Upper lobe of left lung (tissue), 6 donors: ENCODE data around the gene TXNRD1. TPM values are rescaled to one million over a fixed set of nuclear protein-coding genes. Genes with fewer than 3 reads are reported as not detected.

Experiments
- ATAC-seq, 2 donors: fragments of 200-7000 bp; cut with Tn5 transposase; one replicate each; pipeline ENCODE4 v1.9.1; 2022; ENCODE audit warnings: mild to moderate bottlenecking in 2 of 2, moderate library complexity in 2 of 2; ENCODE audit not compliant: low FRiP score in 2 of 2
- DNase-seq, 2 donors: peaks; one replicate each; pipeline ENCODE4 v3.0.0-alpha.2; 2019 to 2020
- H3K27ac ChIP-seq, 4 donors: fragments of 200-600 bp; sonication (generic); one replicate each; pipeline ENCODE4 v1.5.1; 2016 to 2019
- H3K27me3 ChIP-seq, 4 donors: fragments of 200-600 bp; sonication (generic); one replicate each; pipeline ENCODE4 v1.5.1; 2017 to 2019
- H3K36me3 ChIP-seq, 4 donors: fragments of 200-600 bp; sonication (generic); one replicate each; pipeline ENCODE4 v1.5.1; 2016 to 2019
- H3K4me1 ChIP-seq, 4 donors: fragments of 200-600 bp; sonication (generic); one replicate each; pipeline ENCODE4 v1.5.1; 2018 to 2019
- H3K4me3 ChIP-seq, 4 donors: fragments of 200-600 bp; sonication (generic); one replicate each; pipeline ENCODE4 v1.5.1; 2017 to 2019; ENCODE audit warnings: mild to moderate bottlenecking in 2 of 4, moderate library complexity in 1 of 4
- H3K9me3 ChIP-seq, 4 donors: fragments of 200-600 bp; sonication (generic); one replicate each; pipeline ENCODE4 v1.5.1; 2018 to 2019
- EP300 ChIP-seq, 4 donors: sonication (generic); formaldehyde crosslinking; IDR thresholded peaks; one replicate each; pipeline ENCODE4 v1.5.1; 2017; ENCODE audit warnings: antibody characterized with exemption in 4 of 4, control low read depth in 2 of 4
- POLR2A ChIP-seq, 4 donors: fragments of 450-650 bp; IDR thresholded peaks; one replicate each; pipeline ENCODE4 v1.5.1; 2016 to 2017; ENCODE audit warnings: antibody characterized with exemption in 4 of 4, mild to moderate bottlenecking in 2 of 4
- POLR2AphosphoS5 ChIP-seq, 2 donors: sonication (generic); formaldehyde crosslinking; IDR thresholded peaks; one replicate each; pipeline ENCODE4 v1.5.1; 2017; ENCODE audit warnings: antibody characterized with exemption in 2 of 2
- WGBS, 2 donors: methylation state at CpG; one replicate each; pipeline ENCODE4 v1.1.5; 2017 to 2018; 5-methylcytosine and 5-hydroxymethylcytosine counted together
- total RNA-seq, 6 donors: library from RNA; depleted of rRNA in 4 of 6; stranded (reverse); fragments of >200 nt in 4 of 6; gene quantifications; one replicate each; pipeline versions ENCODE4 v1.1.0 to v1.2.1, GENCODE V29; 2016 to 2021
- TF ChIP-seq, protein P1 (sequence below), 6 experiments: fragments of 450-650 bp in 4 of 6; fragments of 200-600 bp in 2 of 6; sonication (generic) in 2 of 6; IDR thresholded peaks; one replicate each; pipeline ENCODE4 v1.5.1; 2016 to 2019; ENCODE audit warnings: antibody characterized with exemption in 6 of 6
- donor health status: DM: no; HTN: no; CAD: no; lungs with moderate emphysema.
- donor health status: DM: no; HTN: yes; CAD: no; lungs with severe emphysema.

TXNRD1 gene
- total RNA-seq, 6 donors from 2014 or later = 124 to 381 (median 162) TPM

DNA sequence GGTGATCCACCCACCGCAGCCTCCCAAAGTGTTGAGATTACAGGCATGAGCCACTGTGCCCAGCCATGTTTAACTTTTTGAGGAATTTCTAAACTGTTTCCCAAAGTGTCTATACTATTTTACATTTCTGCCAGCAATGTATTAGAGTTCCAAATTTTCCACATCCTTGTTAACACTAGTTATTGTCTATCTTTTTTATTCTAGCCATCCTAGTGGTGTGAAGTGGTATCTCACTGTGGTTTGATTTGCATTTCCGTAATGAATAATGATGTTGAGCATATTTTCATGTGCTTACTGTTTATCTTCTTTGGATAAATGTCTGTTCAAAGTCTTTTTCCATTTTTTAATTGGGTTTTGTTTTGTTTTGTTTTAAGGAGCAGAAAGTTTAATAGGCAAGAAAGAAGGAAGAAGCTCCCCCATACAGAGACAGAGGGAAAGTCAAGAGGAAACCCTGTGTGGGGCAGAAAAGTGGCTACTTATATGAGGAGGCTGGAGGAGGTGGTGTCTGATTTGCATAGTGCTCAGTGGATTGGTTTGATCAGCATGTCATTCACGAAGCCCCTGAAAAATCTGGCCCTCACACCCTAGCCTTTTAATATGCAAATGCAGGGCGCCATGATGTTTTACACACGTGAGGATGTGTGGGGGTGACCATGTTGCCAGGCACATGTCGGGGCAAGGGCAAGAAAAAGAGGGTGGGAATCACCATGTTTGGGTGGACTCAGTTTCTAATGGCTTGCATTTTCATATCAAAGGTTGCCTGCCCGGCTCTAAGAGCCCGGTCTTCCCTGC, 14.9 kb downstream of the TXNRD1 start:
- no peaks in the 10 kb centered on the region for H3K36me3 ChIP-seq
- H3K4me1 ChIP-seq = no peaks in the 10 kb centered on the region
- no peak overlapping the region for H3K4me3 ChIP-seq
- no peak for TF ChIP-seq POLR2A (IDR thresholded peaks at IDR 0.05)
- TF ChIP-seq, protein P1, sequence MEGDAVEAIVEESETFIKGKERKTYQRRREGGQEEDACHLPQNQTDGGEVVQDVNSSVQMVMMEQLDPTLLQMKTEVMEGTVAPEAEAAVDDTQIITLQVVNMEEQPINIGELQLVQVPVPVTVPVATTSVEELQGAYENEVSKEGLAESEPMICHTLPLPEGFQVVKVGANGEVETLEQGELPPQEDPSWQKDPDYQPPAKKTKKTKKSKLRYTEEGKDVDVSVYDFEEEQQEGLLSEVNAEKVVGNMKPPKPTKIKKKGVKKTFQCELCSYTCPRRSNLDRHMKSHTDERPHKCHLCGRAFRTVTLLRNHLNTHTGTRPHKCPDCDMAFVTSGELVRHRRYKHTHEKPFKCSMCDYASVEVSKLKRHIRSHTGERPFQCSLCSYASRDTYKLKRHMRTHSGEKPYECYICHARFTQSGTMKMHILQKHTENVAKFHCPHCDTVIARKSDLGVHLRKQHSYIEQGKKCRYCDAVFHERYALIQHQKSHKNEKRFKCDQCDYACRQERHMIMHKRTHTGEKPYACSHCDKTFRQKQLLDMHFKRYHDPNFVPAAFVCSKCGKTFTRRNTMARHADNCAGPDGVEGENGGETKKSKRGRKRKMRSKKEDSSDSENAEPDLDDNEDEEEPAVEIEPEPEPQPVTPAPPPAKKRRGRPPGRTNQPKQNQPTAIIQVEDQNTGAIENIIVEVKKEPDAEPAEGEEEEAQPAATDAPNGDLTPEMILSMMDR (IDR thresholded peaks at IDR 0.05) = no peak
- no peak for TF ChIP-seq EP300 (IDR thresholded peaks at IDR 0.05)
- TF ChIP-seq POLR2AphosphoS5 (IDR thresholded peaks at IDR 0.05) = no peak
- 79 to 85% methylated on average over 8 of the region's 8 CpGs for whole genome bisulfite sequencing, 2 donors
- peaks cover 20 to 31% (median 25%) of the 10 kb centered on the region in 4 donors for H3K9me3 ChIP-seq
- no peak for ATAC-seq
- no peak overlapping the region for H3K27ac ChIP-seq
- no peaks in the 10 kb centered on the region for H3K27me3 ChIP-seq
- no peak for DNase-seq

DNA sequence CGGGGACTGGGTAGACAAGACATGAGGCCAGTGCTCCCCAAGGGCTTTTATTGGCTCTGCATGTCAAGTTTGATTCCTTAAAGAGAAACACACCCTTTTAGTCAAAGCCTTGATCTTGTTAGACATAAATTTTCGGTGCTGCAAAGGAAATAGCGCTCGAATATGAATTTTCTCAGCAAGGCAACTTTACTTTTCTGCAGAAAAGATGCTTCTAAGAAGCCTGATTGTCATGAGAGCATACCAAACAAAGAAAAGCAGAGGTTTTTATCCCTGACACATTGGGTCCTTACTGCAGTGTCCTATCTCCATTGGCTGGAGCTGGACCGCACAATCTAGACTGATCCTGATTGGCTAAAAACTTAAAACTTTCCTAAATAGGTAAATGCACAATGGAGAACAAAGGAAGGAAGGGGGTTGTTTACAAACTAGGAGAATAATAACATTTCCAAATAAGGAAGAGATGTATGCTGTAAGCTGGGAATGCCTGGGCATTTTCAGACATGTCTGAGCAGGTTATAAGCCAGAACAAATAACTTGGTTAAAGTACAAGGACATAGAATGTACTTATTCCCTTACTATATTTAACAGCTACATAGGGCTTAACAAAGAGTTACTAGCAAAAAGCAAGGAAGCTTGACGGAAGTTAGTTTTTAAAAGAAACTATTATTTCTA, 17.2 kb downstream of the TXNRD1 start:
- 93 to 98% methylated on average over 6 of the region's 6 CpGs for WGBS, 2 donors
- DNase-seq = no peak
- Histone ChIP-seq H3K9me3 (peaks cover 22 to 40% (median 30%) of the 10 kb centered on the region in 4 donors), H3K27ac (no peak overlapping the region), H3K4me1 (no peaks in the 10 kb centered on the region), H3K36me3 (no peaks in the 10 kb centered on the region), H3K27me3 (no peaks in the 10 kb centered on the region), H3K4me3 (no peak overlapping the region)
- TF ChIP-seq POLR2AphosphoS5 (IDR thresholded peaks at IDR 0.05) (no peak), POLR2A (IDR thresholded peaks at IDR 0.05) (no peak), EP300 (IDR thresholded peaks at IDR 0.05) (no peak)
- TF ChIP-seq, protein P1 (IDR thresholded peaks at IDR 0.05) = no peak
- ATAC-seq = no peak

GRCh38 chr12:104234926-104235499, 19.4 kb downstream of the TXNRD1 start:
- H3K36me3 ChIP-seq = no peaks in the 10 kb centered on the region
- H3K27me3 ChIP-seq = no peaks in the 10 kb centered on the region
- H3K4me3 ChIP-seq = no peak overlapping the region
- WGBS, 2 donors = 83 to 91% methylated on average over 7 of the region's 7 CpGs
- H3K4me1 ChIP-seq = no peaks in the 10 kb centered on the region
- H3K9me3 ChIP-seq = peaks cover 22 to 40% (median 30%) of the 10 kb centered on the region in 4 donors
- DNase-seq (no peak), ATAC-seq (no peak)
- H3K27ac ChIP-seq = no peak overlapping the region
- TF ChIP-seq, protein P1 (IDR thresholded peaks at IDR 0.05) = no peak
- TF ChIP-seq POLR2A (IDR thresholded peaks at IDR 0.05) (no peak), POLR2AphosphoS5 (IDR thresholded peaks at IDR 0.05) (no peak), EP300 (IDR thresholded peaks at IDR 0.05) (no peak)

GRCh38 chr12:104237930-104238329, 22.4 kb downstream of the TXNRD1 start:
- Histone ChIP-seq H3K27ac (no peak overlapping the region), H3K4me3 (no peak overlapping the region), H3K9me3 (peaks cover 17 to 30% (median 22%) of the 10 kb centered on the region in 4 donors), H3K4me1 (peaks cover 0 to 4% (median 0%) of the 10 kb centered on the region in 4 donors), H3K36me3 (no peaks in the 10 kb centered on the region), H3K27me3 (no peaks in the 10 kb centered on the region)
- DNase-seq = no peak
- 94 to 97% methylated on average over 8 of the region's 8 CpGs for WGBS, 2 donors
- no peak for ATAC-seq
- TF ChIP-seq POLR2AphosphoS5 (IDR thresholded peaks at IDR 0.05) (no peak), POLR2A (IDR thresholded peaks at IDR 0.05) (no peak), EP300 (IDR thresholded peaks at IDR 0.05) (no peak)
- TF ChIP-seq, protein P1 (IDR thresholded peaks at IDR 0.05) = no peak
